Muscle of arm (tissue), 14 donors: ENCODE data around the gene SRSF3. TPM values are rescaled to one million over a fixed set of nuclear protein-coding genes. Genes with fewer than 3 reads are reported as not detected.

Experiments
- DNase-seq: peaks from one replicate; pipeline ENCODE4 v3.0.0-alpha.2; 2013
- long read RNA-seq, 11 donors: transcript quantifications; one replicate each; lab custom pipeline, GENCODE V29; 2026
- polyA plus RNA-seq, 12 donors: library from polyadenylated mRNA; unstranded; fragments of 120-200 nt; gene quantifications; one replicate each; pipeline ENCODE4 v1.2.1, GENCODE V29; 2013; ENCODE audit not compliant: insufficient read length in 12 of 12

SRSF3 gene
- 100 to 1,000 TPM; 176 to 394 (median 301) TPM for polyA plus RNA-seq
- long read RNA-seq, donor 1, full-length matches to known transcripts: 313 of 395 reads
- long read RNA-seq, donor 1, partial matches to known transcripts: 82 of 395 reads
- long read RNA-seq, donor 1, other reads (novel, unspliced or antisense): 0 of 395 reads
- long read RNA-seq, donor 2, full-length matches to known transcripts: 281 of 318 reads
- long read RNA-seq, donor 2, partial matches to known transcripts: 28 of 318 reads
- long read RNA-seq, donor 2, other reads (novel, unspliced or antisense): 9 of 318 reads
- long read RNA-seq, donor 3, full-length matches to known transcripts: 134 of 144 reads
- long read RNA-seq, donor 3, partial matches to known transcripts: 10 of 144 reads
- long read RNA-seq, donor 3, other reads (novel, unspliced or antisense): 0 of 144 reads
- long read RNA-seq, donor 4, full-length matches to known transcripts: 94 of 94 reads
- long read RNA-seq, donor 4, partial matches to known transcripts: 0 of 94 reads
- long read RNA-seq, donor 4, other reads (novel, unspliced or antisense): 0 of 94 reads
- long read RNA-seq, donor 5, full-length matches to known transcripts: 242 of 277 reads
- long read RNA-seq, donor 5, partial matches to known transcripts: 28 of 277 reads
- long read RNA-seq, donor 5, other reads (novel, unspliced or antisense): 7 of 277 reads
- long read RNA-seq, donor 6, full-length matches to known transcripts: 133 of 160 reads
- long read RNA-seq, donor 6, partial matches to known transcripts: 27 of 160 reads
- long read RNA-seq, donor 6, other reads (novel, unspliced or antisense): 0 of 160 reads
- long read RNA-seq, donor 7, full-length matches to known transcripts: 136 of 156 reads
- long read RNA-seq, donor 7, partial matches to known transcripts: 20 of 156 reads
- long read RNA-seq, donor 7, other reads (novel, unspliced or antisense): 0 of 156 reads
- long read RNA-seq, donor 8, full-length matches to known transcripts: 240 of 265 reads
- long read RNA-seq, donor 8, partial matches to known transcripts: 25 of 265 reads
- long read RNA-seq, donor 8, other reads (novel, unspliced or antisense): 0 of 265 reads
- long read RNA-seq, donor 9, full-length matches to known transcripts: 170 of 175 reads
- long read RNA-seq, donor 9, partial matches to known transcripts: 0 of 175 reads
- long read RNA-seq, donor 9, other reads (novel, unspliced or antisense): 5 of 175 reads
- long read RNA-seq, donor 10, full-length matches to known transcripts: 129 of 139 reads
- long read RNA-seq, donor 10, partial matches to known transcripts: 10 of 139 reads
- long read RNA-seq, donor 10, other reads (novel, unspliced or antisense): 0 of 139 reads
- long read RNA-seq, donor 11, full-length matches to known transcripts: 290 of 336 reads
- long read RNA-seq, donor 11, partial matches to known transcripts: 36 of 336 reads
- long read RNA-seq, donor 11, other reads (novel, unspliced or antisense): 10 of 336 reads

DNA sequence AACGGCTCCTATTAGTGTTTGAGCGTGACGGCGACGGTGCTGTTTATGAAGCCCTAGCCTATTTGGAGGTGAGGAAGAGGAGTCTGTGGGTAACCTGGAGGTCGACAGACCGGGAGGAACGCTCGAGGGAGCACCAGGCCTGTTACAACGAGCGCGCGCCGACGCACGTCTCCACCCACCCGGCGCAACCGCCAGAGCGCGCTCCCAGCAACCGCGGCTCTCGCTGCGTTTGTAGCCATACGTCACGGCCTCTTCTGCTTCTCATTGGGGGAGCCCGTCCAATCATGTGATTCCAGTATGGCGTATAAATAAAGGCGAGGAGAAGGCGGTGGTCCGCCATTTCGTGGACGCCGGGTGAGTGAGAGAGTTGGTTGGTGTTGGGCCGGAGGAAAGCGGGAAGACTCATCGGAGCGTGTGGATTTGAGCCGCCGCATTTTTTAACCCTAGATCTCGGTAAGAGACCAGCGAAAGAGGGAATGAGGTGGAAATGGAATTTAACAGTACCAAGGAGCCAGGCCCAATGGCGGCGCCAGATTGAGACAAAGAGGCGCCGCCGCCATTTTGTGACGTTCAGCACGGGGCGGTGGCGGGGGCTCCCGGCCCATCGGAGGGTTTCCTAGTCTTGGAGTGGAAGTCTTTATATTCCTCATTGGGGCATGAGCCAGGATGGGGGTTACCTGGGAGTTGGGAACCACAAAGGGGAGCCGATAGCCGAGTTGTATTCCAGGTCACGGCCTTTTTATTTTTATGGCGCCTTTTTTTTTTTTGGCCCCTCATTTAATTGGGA, at the start of gene SRSF3:
Gene SRSF3 (plus strand): TSS at position 334 of the 787 bp plus-strand sequence. CDS start 2,401 bp downstream, outside the sequence.
- peak; percentile 99 for DNase-seq

DNA sequence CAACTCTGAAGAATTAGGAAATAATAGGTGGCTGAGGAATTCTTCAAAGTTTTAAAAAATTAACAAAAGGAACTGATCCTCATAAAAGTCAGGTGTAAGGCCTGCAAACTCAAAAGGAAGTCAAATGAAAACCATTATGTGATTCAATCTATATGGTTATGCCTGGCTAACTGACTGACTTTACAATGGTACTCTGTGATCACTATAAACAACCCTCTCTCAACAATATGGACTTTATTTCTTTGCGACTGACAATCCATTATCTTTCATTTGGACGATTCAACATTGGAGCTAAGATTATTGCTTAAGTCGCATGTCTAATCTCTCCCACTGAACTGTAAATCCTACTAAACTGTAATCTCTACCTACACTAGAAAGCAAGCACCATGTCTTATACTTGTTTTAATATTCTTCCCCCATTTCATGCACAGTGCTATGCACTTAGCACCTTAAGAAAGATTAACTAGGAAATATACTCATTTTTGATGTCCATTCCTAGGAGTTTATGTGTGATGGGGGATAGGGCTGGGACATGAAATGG, 48.3 kb upstream of the SRSF3 start:
- DNase-seq: no peak

DNA sequence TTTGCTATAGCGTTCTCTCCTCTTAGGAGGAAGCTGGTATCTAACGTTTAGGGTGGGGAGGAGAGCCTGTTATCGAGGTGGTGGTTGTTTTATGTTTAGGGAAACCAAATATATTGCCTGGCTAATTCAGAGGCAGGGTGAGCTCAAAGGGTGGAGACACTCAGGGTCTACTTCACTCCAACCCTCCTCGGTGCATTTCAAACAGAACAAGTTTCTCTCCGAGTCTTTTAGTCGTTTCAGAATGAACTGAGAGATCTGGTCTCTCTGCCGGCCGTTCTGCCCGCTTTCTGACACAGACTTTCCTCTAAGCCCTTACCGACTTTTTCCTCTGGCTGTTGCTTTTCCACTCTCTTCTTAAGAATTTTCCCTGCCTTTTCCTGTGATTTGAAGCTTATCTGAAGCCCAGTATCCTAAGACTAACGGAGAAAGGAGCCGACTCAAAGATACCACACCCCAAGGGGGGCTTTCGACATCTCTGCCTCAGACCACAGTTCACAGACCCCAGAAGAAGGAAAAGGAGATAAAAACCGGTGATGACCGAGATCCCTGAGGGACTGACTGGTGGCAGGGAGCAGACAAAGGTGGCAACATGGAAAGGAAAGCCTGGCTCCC, 47.7 kb upstream of the SRSF3 start:
- peak; percentile 66 for DNase-seq

DNA sequence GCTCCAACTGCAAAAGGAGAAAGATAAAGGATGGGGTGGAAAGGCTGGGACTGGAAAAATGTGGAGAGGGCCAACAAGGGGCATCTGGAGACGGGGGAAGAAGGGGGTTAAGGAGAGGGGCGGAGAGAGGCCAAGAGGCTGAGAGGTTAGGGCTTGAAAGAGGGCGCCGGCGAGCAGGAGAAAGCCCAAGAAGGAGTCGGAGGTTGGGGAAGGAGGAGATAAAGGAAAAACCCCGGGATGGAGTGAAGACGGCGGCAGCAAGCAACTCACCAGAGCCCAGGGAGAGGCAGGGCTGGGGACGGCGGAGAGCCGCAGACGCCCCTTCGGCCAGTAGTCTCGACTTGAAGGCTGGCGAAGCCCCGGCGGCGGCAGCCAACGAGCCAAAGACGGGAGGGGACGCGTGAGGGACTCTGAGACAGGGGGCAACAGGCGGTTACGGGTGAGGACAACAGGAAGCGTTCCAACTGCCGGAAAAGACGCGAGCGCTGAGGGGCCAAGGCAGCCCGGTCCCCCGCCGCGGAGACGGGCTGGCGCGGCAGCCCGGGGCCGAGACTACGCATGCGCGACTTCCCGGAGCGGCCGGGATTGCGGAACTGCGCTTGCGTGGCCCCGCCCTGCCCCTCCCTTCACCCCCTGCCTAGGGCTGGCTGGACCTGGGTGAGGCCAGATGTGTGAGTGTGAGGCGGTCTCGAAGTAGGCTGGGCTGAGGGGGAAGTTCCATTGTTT, 47.1 kb upstream of the SRSF3 start, which contains the start of gene STK38:
Gene STK38 (minus strand): TSS at position 560 of the 726 bp plus-strand sequence. CDS start 7,277 bp downstream, outside the sequence.
- peak; percentile 93 for DNase-seq

DNA sequence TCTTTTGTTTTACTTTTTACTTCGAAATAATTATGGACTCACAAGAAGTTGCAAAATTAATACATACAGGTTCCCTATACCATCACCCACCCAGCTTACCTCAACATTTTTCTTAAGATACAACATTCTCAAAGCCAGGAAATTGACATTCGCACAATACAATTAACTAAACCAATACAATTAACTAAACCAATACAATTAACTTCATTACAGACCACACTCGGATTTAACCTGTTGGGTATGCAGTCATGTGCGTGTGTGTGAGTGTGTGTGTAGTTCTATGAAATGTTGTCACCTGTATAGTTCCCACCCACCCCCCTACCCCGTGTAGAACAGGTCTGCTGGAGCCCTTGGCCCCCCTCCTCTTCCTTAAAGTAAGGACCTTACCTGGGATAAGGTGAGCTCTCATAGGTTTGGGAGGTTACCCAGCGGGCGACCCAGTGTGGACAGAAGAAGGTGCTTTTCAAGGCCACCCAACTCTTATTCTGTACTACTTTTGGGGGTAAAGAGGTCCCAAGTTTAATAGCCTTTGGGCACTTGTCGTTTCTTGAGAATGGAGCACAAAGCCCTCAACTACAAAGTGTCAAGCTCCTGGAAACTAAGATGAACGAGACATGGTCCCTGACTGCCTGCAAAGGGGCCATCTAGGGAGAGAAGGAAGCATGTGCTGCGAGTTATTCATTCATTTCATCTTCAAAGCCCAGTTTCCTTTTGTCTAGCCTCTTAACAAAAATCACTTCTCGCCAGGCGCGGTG, 46.3 kb upstream of the SRSF3 start:
- DNase-seq: no peak

DNA sequence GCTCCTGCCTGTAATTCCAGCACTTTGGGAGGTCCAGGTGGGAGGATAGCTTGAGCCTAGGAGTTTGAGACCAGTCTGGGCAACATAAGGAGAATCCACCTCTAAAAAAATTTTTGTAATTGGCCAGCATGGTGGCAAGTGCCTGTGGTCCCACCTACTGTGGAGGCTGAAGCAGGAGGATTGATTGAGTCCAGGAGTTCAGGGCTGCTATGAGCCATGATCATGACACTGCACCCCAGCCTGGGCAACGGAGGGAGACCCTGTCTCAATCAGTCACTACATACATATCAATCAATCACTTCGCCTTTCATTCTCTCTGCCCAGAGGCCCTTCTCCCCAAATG, 45.8 kb upstream of the SRSF3 start:
- no peak for DNase-seq

DNA sequence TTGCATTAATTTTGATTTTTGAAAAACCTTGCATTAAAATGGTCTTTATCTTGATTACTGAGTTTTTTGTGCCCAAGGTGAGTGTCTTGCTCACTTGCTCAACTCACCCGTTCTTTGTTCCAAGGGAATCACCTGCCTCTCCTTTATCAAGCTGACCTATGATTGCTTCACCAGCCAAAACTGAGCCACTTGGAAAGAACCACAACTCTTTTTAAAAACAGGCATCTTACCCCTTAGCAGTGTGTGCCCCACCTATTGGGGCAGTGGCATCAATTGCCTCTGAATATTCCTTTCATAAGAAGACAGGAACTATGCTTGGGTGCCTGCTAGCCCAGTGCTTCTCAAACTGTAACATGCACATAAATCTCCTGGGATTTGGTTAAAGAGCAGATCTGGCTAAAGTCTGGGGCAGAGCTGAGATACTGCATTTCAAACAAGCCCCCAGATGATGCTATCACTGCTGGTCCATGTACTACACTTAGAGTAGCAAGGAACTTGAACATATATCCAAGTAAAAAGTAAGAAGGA, 43.6 kb upstream of the SRSF3 start:
- DNase-seq: no peak

DNA sequence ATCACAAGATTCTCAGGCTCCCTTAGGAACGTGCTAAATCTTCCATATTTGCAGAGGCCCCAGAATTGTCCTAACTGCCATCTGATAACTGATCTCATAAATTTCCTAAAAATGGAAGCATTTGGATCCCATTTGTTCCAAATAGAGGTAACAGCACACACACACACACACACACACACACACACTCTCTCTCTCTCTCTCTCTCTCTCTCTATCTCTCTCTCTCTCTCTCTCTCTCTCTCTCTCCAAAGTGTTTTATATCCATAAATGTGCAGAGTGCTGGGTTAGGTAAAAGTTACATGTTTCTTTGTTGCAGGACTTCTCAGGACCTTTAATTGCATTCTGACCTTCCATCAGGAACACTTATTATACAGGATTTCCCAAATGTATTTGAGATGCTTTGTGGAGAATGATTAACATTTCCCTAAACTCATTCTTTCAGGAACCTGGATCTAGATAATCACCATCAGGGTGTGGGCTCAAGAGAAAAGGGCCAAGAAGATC, 38.4 kb upstream of the SRSF3 start:
- DNase-seq: no peak

DNA sequence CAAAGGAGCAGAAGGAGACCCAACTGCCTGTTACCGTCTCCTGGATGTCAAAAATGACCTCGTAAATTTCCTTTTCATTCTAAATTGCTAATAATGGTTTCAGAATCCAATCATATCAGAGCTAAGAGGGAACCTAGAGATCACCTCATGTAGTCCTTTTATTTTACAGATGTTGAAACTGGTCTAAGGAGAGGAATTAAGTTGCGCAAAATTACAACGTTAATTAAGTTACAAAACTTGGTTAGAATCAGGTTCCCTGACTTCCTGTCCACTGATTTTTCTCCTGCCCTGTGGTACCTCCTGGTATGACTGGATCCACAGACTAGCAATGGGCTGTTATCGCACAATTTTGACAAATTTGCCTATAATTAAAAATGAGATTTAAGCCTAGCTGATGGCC, 37.9 kb upstream of the SRSF3 start:
- no peak for DNase-seq

DNA sequence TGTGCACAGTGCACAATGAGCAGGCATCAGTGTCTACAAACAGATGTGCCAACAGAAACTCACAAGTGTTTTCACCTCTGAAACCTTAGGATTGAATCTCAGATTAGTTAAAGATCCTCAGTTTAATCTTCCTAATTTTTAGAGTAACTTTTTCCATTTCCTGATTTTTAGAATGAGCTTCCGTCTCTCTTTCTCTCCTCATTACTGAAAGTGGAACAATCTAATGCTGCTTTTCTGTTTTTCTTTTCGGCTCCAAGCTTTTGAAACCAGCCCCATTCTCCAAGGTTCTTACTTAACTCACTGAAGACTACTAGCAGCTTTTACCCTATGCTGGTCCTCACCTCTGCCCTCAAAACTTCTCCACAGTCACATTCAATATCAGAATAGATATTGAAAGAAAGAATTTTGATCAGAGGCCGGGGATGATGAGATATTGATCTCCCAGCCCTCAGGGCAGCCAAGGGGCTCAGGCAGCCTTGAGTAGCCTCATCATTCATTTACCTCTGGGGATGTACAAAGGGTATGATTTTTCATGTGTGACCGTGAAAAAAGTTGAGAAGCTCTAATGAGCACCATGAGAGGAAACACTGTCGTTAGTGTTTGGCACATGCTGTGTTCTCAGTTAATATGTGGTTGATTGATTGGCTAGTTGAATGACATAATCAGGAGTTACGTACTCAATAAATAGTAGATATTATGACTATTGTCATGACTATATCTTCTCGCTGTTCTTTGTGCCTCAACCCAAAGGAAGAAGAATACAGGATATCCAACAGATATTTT, 35.0 kb upstream of the SRSF3 start:
- DNase-seq: no peak

DNA sequence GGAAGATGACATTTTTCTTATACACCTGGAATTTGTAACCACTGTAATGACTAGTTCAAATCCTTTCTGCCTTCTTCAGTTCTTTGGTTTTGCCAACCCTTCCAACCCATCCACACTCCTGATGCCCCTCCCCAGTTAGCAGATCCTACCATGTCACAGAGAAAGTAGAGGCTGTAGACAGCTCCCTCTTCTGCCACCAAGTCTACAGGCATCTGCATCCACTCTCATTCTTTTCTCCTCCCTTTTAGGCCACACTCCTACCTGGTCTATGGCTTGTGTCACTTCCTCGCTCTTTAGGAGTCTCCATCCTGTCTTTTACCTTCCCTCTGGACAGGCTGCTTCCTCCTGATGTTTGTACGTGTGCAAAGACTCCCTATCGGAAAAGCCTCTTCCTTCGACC, 33.3 kb upstream of the SRSF3 start:
- DNase-seq: no peak

DNA sequence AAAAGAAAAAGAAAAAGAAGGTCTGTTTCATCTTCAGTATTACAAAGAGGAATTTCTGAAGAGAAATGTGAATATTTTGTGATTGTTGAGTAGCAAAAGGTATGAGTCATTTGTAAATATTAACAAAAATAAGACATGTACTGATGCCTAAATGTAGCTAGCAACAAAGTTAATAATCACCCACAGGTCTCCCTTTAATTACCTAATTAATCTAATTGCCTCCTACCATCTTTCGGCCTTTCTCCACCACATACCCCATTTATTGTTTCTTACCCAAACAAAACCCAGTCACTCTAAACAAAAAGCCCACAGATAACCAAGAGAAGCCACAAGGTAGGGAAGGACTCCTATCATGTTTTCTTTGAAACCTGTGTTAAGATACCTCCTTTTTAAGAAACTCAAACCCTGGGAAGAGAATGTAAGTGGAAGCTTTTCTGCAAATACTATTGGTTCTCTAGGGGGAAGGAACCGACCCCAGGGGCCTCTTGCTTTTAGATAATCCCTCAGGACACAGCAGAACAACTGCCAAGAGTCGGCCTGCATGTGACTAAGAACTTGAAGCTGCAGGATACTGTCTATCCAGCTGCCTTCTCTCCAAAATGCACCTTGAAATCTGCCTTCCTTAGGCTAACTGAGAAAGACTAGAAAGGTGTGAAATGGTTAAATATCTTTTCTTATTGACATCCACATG, 30.8 kb upstream of the SRSF3 start:
- no peak for DNase-seq

DNA sequence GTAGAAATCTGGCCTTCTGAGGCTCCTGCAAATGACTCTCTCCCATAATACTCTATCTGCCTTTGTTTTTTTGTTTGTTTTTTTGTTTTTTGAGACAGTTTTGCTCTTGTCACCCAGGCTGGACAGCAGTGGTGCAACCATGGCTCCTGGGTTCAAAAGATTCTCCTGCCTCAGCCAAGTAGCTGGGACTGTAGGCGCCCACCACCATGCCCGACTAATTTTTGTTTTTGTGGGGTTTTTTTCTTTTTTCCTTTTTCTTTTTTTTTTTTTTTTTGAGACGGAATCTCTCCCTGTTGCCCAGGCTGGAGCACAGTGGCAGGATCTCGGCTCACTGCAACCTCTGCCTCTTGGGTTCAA, 30.3 kb upstream of the SRSF3 start:
- DNase-seq: no peak

DNA sequence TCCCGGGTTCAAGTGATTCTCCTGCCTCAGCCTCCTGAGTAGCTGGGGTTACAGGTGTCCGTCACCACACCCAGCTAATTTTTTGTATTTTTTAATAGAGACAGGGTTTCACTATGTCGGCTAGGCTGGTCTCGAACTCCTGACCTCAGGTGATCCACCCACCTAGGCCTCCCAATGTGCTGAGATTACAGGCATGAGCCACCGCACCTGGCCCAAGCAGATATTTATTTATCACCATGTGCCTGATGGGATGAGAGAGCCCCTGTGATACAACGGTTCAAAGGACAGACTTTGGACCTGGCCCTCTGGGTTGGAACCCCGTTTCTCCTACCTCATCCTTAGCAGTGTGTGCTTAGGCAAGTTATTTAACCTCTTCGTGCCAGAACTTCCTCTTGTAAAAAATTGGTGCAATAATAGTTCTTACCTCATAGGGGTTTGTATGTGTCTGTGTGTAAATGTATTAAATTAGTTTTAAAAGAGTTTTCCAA, 27.7 kb upstream of the SRSF3 start:
- DNase-seq: no peak

DNA sequence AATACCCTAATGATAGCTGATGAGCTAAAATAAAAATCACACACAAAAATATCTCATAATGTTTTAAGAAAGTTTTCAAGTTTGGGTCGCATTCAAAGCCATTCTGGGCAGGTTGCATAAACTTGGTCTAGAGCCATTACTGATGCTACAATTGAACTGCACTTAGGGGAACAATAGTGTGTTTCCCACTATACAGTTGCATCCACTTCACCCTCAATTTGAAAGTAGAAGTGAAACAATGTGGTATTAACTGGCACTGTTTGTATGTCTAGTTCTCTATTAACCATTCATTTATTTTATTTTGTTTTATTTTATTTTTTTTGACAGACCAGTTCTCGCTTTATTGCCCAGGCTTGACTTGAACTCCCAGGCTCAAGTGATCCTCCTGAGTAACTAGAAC, 23.9 kb upstream of the SRSF3 start:
- DNase-seq: no peak
